ENCODE results near the gene ANO7.

ANO7 gene

DNA sequence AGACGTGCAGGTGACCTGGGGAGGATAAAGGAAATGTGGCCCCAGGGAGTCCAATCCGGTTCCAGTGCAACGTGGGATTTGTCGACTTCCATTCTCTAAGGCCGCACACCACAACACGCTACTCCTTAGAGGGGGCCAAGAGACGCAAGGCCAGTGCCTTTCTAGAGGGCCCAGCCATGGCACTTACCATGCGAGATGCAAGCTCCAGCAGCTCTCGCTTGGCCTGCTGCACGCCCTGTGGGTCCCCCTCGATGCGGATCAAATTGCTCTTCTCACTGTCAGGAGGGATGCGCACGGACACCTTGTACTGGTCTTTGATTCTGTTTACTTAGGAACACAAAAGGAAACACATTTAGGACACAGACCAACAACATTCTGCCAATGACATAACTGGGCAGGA is 61.2 kb downstream of the ANO7 start:
- DNase-seq (ENCODE audit: low read depth), result no peak

DNA sequence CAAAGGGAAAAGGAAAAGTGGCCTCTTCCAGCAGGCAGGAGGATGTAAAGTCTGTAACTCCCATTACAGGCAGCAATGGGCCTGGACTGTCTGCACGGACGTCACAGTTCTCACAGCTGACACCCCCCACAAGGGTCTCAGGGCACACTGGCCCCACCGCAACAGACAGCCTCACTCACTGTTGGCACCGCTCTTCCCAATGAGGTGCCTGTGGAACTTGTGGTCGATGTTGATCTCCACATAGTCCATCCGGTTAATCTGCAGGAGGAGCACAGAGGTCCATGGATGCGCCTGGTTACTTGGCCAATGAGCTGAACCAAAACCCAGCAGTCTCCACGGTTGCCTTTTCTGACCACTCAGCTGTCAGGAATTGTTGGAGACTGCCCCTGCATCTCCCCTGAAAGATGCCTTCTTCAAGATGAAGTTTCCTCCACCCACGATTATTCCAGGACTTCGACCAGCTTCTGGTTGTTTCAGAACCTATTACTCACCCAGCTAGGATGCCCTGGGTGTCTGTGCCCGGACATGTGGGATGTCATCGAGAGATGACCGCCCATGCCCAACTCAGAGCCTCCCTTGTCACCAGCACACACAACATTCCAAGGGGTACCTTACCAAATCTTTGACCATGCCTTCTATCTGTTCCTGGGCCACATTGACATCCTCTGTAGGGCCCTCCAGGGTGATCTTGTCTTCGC is 64.5 kb downstream of the ANO7 start:
- DNase-seq (ENCODE audit: low read depth), result no peak

DNA sequence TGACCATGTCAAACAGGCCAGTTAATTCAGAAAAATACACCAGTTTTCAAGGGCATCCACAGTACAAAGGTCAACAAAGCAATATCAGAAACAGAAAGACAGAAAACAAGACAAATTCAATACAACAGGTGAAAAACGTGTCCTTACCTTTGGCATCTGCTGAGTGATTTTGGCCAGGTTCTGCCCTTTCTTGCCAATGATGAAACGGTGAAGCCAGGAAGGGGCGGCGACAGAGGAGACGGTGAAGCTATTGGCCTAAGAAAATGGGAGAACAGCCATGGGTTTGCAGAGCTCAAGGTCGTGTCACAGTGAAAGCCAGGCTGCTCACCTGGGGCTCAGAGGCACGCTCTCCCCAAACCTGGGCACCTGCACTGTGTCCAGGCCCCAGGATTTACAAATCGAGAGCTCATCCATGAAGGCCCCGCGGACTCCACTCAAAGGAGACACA is 66.5 kb downstream of the ANO7 start:
- DNase-seq (ENCODE audit: low read depth), result no peak

DNA sequence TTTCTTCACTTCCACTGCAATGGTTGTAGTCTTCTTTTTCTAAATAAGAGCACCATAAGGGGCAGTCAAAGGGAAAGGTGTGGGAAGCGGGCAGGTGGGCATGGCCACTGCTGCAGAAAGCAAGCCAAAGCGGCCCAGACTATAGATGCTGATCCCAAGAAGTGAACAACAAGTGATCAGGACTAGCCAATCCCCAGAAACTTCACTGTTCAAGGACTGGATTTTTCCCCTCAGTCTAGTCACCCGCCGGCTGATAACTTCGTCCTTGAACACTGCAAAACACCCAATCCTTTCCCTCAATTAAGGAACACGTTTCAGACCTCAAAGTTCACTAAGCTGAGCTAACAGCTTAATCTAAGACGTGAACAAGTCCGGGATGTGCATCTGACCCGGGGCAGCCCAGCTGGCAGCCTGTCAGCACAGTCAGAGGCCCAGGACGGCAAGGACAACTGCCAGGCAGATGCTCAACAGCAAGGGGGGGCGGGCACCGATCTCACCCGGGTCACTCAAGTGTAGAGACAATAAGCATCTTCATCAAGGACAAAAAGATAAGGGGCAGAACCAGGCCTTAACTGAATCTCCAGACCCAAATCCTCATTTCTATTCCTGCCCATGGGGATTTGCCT is 67.2 kb downstream of the ANO7 start:
- no peak for DNase-seq (ENCODE audit: low read depth)

DNA sequence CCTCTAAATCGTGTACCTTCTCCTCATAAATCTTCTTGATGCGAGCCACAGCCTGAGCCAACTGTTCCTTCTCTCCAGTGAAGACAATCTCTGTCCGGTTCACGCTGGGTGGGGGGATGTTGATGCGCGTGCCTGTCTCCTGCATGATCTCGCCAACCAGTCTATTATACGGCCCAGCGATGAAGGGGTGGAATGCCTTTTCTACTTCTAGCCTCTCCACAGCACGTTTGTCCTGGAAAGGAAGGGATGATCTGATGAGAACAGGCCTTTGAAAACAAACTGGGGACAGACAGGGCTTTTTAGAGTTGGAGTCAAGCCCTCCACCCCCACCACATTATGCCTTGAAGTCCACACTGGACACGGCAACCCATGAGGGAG is 67.7 kb downstream of the ANO7 start:
- DNase-seq (ENCODE audit: low read depth), result no peak

DNA sequence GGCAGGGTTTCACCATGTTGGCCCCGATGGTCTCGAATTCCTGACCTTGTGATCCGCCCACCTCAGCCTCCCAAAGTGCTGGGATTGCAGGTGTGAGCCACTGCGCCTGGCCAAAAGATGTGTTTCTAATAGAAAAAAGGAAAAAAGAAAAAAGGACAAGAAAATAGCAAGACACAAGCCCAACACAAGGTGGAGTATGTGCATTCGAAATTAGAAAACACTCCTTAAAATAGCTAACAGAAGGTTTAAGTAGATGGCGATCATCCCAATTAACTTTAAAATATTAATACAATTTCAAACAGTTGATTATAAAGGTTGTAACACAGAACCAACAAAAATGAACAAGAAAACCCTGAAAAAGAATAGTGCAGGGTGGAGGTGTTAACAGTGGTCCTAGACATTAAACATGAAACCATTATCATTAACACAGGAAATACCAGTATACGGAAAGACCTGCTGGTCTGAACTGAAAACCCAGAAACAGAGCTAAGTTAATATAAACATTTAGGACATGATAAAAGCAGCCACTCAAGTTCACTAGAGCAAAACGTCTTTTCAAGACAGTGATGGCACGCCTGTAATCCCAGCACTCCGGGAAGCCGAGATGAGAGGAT is 69.0 kb downstream of the ANO7 start:
- no peak for DNase-seq (ENCODE audit: low read depth)

DNA sequence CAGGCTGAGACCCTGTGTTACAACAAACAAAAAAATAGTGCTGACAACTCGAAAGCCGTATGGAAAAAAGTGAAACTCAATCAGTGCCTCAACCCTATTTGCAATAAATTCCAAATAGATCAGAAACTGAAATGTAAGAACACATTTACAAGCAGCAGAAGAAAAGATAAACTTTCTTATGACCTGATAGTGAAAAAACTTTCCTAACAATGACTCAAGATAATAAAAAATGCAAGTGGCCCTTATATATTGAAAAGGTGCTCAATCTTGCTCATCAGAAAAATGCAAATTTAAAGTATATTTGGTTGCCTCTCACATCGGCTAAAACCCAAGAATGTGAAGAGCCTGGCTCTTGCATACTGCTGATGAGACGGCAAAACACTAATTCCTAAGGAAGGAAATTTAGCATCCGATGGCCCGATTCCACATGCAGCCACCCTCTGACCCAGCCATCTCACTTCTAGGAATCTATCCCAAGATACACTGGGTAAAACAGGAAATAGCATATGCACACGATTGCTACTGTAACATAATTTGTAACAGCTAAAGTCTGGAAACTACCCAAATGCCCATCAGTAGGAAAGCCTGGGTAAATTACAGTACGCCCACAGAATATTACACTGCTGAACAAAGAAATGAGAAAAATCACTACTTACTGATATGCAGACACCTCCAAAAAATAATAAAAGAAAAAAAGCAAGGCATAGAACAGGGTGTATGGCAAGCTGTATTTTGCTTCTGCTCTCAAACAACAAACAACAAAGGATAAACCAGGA is 70.2 kb downstream of the ANO7 start:
- DNase-seq (ENCODE audit: low read depth), result no peak

DNA sequence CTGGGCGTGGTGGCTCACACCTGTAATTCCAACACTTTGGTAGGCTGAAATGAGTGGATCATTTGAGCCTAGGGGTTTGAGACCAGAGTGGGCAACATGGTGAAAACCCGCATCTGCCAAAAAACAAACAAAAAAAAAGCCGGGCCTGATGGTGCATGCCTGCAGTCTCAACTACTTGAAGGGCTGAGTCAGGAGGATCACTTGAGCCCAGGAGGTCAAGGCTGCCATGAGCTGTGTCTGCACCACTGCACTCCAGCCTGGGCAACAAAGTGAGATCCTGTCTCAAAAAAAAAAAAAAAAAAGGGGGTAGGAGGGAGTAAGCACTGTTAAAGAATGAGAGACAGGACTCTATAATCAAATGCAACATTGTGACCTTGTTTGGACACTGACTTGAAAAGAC is 72.4 kb downstream of the ANO7 start:
- DNase-seq (ENCODE audit: low read depth), result no peak

DNA sequence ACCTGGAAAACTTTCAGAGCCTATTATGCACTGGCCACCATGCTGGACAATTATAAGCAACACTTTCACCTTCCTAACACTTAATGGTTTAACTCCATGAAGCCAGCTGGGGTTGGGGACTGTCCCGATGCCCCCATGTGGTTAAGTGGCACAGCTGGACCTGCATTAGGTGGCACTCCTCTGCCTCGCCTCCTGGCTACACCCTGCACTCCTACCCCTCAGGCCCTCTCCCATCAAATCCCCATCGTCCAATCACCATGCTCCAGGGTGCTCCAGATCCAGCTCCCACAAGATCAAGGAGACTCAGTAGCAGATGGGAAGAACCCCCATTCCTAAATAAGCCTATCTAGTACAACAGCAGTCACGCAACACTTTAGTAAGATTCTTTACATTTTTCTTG is 73.2 kb downstream of the ANO7 start:
- DNase-seq (ENCODE audit: low read depth), result no peak

DNA sequence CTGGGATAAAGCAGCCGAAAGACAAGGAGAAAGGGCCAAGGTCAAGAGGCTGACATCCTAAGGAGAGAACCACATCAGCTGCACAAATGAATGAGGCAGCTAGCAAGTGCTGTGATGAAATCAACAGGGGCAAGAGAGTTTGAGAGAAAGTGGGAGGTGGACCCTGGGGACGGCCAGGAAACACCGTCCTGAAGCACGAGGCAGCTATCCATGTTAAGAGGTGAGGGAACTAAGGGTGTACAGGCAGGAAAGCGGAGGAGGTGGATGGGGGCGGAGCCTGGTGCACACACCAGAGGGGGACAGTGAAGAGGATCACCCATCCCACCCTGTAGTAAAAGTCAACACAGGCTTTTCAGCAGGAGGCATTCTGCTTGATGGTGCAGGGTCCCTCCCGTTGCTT is 74.6 kb downstream of the ANO7 start:
- DNase-seq (ENCODE audit: low read depth), result no peak

DNA sequence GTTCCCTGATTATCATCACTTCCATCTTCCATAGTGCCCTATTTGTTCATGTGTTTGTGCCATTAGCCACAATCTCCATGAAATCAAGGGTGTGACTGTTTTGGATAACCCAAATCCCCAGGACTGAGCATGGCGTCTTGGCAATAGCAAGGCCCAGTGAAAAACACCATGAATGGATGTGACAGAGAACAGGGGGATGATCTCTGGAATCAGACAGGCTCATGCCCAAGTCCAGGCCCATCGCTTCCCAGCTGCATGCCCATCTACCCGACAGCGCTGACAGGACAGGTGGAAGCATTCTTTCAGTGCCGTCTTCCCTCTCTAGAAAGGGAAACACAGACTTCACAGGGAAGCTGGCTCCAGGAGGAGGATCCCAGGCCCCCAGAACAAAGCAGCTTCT is 77.0 kb downstream of the ANO7 start:
- DNase-seq (ENCODE audit: low read depth), result no peak

DNA sequence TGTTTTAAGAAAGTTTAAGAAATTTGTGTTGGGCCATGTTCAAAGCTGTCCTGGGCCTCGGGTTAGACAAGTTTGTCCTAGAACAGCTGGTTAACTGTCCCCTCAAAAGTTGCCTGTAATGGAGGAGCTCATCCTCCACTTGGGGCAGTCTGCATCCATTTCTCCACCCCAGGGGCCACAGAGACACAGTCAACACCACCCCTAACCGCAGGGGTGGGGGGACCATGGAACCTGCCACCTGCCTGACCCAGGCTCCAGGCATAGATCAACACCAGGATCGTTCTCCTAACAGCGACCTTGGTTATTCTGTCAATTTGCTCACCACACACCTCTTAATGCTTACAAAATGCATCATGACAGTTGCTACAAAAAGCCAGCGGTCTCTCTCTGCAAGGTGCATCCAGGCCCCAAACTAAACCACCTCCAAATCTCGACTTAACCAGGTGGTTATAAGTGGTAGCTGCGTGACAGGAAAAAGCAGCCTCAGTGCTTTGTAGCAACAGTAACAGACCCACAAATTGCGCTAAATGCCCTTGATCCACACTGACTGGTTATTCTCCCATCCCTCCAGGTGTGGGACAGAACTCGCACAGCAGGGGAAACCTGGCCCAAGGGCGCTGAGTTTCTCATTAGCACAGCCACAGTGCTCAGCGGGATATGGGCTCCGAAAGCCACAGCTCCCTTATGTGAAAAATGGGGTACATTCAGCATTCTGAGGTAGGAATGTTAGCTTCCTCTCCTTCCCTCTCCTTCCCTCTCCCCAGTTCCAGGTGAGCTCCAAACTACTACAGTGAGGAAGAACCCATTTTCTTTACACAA is 79.0 kb downstream of the ANO7 start:
- DNase-seq (ENCODE audit: low read depth), result no peak

DNA sequence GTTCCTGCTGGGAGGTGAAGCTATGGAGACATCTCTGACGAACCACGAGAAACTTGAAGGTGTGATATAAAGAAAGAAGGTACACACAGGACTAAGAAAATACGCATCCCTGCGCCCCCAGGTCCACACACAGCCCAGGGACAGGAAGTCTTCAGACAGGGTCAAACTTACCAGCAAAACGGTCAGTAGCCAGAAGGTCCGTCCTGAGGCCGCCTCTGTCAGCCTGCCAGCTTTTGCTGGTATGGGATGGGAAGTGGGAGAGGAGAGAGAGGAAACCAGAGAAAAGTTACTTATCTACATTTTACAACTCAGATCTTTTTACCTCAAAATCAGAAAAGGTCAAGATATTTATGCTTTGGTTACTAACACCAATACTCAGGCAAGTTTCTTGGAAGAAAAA is 79.8 kb downstream of the ANO7 start:
- no peak for DNase-seq (ENCODE audit: low read depth)

DNA sequence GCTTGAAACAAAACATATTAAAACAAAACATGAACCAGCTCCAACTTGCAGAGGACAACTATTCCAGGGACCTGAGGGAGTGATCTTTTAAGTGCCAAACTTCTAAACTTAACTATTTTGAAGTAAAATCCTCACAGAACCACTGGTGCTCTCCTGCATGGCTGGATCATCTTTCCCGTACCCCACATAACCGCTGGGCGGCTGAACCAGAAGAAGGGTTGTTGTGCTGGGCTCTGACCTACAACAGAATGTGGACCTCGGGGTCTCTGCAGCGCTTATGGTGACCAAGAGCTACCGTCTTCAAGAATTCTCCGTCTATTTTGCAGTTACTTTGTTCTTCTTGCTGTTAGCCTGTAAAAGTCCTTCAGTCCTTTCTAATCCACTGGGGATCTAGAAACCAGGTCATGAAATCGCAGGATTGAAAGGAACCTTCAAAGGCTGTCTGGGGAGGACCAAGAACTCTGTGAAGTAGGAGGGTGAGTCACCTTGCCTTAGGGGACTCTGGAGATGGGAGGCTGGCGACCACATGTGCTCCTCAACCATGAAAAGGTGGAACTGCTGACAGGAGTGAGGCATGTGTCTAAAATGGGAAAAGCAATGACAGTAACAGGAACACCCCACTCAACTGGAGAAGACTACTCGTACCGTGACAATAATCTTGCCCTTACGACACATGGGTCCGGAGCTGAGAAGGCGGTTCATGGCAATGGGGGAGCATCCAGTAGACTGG is 80.4 kb downstream of the ANO7 start:
- no peak for DNase-seq (ENCODE audit: low read depth)

DNA sequence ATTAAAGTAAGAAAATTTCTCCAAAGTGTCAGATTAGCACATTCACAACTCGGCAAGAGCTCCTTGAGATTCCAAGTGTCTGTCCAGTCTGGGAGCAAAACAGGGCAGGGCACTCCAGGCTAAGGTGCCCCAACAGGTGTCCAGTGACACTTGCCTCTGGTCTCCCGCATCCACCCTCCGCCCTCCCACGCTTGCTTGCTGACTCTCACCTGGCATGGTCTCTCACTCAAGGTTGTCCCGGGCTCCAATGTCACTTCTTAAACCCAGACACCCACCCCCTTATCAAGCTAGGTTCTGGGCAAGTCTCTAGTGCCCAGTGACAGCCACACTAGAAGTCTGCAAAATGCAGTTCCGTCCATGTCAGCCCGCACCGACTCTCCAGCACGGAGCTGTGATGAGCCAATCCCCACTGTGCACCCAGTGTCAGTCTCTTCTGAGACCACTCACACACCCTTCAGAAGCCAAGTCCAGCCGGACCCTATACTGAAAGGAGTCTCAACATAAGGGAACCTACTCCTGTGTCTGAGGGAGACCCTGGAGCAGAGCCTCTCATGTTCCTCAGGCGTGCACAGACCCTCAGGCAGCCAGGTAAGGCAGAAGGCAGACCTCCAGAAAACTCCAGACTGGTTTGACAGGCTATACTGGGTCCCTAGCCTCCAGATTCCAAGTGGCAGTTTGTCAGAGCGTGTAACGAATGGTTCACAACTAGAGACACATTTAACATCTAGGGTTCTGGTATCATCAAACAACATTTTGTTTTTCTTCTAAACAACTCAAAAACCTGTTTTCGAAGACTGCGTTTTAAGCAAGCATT is 81.4 kb downstream of the ANO7 start:
- DNase-seq (ENCODE audit: low read depth), result no peak

DNA sequence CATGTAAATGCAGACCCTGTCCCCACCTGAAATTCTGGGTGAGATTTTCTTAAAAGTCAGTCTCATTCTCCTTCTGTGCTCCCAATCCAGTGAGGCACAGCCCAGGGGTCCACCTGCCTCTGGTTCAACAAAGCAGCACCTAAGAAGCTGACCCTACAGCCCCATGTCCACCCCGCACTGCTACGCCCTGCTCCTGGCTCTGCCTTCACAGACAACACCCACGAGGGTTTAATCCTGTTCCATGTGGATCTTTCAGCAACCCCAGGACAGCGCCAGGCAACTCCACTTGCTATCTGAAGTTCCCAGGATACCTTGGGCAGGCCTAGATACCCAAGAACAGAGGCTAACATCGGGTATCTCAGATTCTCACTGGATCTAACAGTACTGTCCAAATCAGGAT is 82.1 kb downstream of the ANO7 start:
- no peak for DNase-seq (ENCODE audit: low read depth)

DNA sequence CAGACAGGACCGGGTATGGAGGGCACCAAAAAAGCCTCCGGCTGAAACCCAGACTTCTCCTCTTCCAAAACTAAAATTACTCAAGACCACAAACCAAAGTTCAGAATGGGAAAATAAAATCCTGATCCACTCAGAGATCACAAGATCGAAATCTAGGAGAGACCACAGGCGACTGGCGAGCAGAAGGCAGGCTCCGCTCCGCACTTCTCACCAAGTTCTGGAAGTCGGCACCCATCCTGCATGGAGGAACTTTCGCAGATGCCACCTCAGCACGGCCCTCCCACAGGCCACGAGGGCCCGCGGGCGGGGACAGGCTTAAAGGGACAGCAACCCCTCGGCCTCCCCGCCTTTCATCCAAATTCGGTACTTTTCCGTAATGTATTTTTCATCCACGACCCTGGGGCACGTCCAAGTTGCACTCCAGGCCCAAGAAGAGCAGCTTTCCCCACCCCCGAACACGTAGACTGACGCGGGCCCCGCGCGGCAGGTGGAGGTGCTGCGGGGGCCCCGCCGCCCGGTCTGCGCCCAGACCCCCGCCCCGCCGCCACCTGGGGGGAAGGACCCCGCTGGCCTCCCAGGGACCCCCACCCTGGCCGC is 83.3 kb downstream of the ANO7 start:
- peak; percentile 58 for DNase-seq (ENCODE audit: low read depth)

DNA sequence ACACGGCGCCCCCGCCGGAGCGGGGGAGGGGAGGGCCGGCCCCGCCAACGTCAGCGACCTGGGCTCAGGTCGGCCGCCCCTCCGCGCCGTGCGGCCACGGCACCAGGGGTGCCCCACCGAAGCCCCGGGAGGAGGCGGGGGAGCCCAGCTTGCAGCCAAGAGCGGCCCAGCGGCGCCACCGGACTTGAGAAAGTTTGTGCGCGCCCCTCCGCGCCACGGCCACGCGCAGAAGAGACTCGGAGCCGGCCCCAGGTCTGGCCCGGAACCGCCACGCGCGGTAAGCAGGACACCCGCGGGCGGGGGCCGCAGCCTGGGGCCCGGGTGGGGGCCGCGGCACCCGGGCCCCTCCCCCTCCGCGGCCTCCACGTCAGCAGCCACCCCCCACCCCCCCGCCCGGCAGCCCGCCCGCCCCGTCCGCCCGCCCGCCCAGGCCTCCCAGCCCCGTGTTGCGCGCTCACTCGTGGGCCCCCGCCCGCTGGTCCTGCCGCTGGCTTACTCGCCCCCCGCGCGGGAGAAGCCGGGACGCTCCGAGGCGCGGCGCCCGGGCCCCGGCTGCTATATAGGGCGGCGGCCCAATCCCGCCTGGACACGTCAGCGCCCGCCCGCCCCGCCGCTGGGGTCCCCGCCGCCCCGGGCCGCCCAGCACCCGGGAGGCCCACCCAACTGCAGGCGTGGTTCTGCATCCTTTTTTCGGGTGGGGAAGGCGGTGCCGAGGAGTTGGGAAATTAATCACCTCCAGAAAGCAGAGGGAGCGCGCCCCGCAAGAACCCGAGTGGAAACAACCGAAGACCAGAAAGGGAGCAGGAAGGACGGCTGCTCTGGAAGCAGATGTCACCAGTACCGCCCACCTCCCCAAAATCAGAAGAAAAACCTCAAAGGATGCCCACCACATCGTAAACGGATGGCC is 84.1 kb downstream of the ANO7 start:
- peak; percentile 49 for DNase-seq (ENCODE audit: low read depth)
